HT1080 (cell line): ENCODE measurements around the gene PHC2. TPM values are rescaled to one million over a fixed set of nuclear protein-coding genes. Genes with fewer than 3 reads are reported as not detected.

Experiments
- DNase-seq: peaks from one replicate; pipeline ENCODE4 v3.0.0-alpha.2; 2015; ENCODE audit warnings: low read depth
- polyA plus RNA-seq, 2 experiments: library from polyadenylated mRNA; depleted of rRNA; stranded (reverse); fragments of >200 nt; gene quantifications; 2 replicates each; pipeline ENCODE4 v1.2.3, GENCODE V29; 2015
- total RNA-seq: library from RNA; depleted of rRNA; stranded (reverse); fragments of >200 nt; shearing (Covaris generic); gene quantifications from 2 replicates; pipeline ENCODE4 v1.2.3, GENCODE V29; 2014; rRNA removed

The PHC2 gene
- total RNA-seq: 201 and 240 TPM in 2 replicates
- polyA plus RNA-seq (2015; cell fraction: cytosol; rRNA removed): 229 and 243 TPM in 2 replicates
- polyA plus RNA-seq (2015; cell fraction: nucleus; rRNA removed): 150 and 170 TPM in 2 replicates

GRCh38 chr1:33430692-33431593, at the start of gene PHC2:
PHC2 (minus strand) TSS chr1:33431095; CDS start chr1:33375539, 55,556 bp downstream.
- peak; percentile 98 for DNase-seq

- no peak for DNase-seq
Observed at GRCh38 chr1:33477451-33477850, 46.6 kb upstream of the PHC2 start.

- DNase-seq: peak; percentile 46
Observed at GRCh38 chr1:33473900-33474299, 43.0 kb upstream of the PHC2 start.

GRCh38 chr1:33472269-33472980, 41.5 kb upstream of the PHC2 start, which contains the start of gene ZSCAN20:
ZSCAN20 (plus strand) TSS chr1:33472645; CDS start chr1:33479289, 6,644 bp downstream.
- peak; percentile 100 for DNase-seq

- DNase-seq: no peak
Observed at GRCh38 chr1:33471416-33471815, 40.5 kb upstream of the PHC2 start.

GRCh38 chr1:33470495-33471012, 39.7 kb upstream of the PHC2 start:
- peak; percentile 91 for DNase-seq

GRCh38 chr1:33469691-33470090, 38.8 kb upstream of the PHC2 start:
- DNase-seq: no peak

GRCh38 chr1:33468967-33469366, 38.1 kb upstream of the PHC2 start:
- no peak for DNase-seq

- peak; percentile 68 for DNase-seq
Observed at GRCh38 chr1:33468531-33468930, 37.6 kb upstream of the PHC2 start.

GRCh38 chr1:33468011-33468410, 37.1 kb upstream of the PHC2 start:
- DNase-seq: no peak

GRCh38 chr1:33466159-33466558, 35.3 kb upstream of the PHC2 start:
- no peak for DNase-seq

- DNase-seq: no peak
Observed at GRCh38 chr1:33465316-33465715, 34.4 kb upstream of the PHC2 start.

- no peak for DNase-seq
Observed at GRCh38 chr1:33464552-33464951, 33.7 kb upstream of the PHC2 start.

GRCh38 chr1:33462405-33463164, 31.7 kb upstream of the PHC2 start:
- DNase-seq: no peak

- no peak for DNase-seq
Observed at GRCh38 chr1:33460947-33461629, 30.2 kb upstream of the PHC2 start.

GRCh38 chr1:33460144-33460543, 29.2 kb upstream of the PHC2 start:
- peak; percentile 44 for DNase-seq

GRCh38 chr1:33459691-33460090, 28.8 kb upstream of the PHC2 start:
- peak; percentile 68 for DNase-seq

GRCh38 chr1:33456502-33456886, 25.6 kb upstream of the PHC2 start:
- peak; percentile 41 for DNase-seq

GRCh38 chr1:33455539-33456501, 24.9 kb upstream of the PHC2 start:
- peak; percentile 96 for DNase-seq
